Right hindlimb (tissue), 1 donor: ENCODE results near the gene KCNAB2.

Experiments
- DNase-seq: peaks from one replicate; pipeline ENCODE4 v3.0.0-alpha.2; 2018

The KCNAB2 gene

DNA sequence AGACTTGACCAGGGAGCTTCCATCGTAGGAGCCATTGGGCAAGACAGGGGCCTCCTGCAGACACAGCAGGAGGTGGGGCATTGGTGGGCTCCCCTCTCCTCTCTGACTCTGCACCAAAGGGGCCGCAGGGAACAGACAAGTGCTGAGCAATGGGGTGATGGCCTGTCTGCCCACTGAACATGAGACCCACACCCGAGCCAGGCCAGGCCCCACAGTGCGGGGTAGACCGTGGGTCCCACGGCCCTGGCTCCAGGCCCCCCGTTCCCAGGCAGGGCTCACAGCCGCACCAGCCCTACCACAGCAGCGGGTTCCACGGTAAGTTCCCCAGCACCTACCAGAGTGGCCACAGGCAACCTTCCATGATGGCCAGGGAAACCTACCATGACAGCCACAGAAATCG lies 88.5 kb downstream of the KCNAB2 start:
- no peak for DNase-seq

DNA sequence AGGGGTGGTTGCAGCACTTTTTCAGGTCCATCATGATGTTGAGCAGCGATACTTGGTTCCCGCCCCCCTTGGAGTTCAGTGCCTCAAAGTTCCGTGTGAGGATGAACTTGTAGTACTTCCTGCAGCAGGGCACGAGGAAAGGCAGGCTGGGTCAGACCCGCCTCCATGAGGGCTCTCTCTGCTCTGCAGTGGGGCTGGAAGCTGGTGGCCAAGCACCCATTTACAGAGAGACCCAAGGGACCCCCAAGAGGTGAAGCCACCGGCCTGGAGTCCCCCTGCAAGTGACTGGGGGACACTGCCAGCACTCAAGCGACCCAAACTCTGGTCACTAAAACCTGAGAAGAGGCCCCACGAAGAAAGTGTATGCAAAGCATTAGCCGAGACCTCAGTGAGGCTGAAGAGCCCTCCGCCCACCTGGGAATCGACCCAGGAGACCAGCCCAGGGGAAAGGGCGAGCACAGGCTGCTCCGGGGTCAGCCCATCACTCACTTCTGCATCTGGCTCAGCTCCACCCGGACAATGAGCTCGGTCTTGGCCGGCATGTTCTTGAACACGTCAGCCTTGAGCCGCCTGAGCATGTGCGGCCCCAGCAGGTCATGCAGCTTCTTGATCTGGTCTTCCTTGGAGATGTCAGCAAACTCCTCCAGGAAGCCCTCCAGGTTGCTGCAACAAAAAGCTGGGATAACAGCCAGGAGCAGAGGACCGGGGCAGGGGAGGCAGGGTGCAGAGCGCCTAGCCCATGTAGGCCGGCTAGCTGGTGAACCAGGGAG lies 89.2 kb downstream of the KCNAB2 start:
- no peak for DNase-seq

DNA sequence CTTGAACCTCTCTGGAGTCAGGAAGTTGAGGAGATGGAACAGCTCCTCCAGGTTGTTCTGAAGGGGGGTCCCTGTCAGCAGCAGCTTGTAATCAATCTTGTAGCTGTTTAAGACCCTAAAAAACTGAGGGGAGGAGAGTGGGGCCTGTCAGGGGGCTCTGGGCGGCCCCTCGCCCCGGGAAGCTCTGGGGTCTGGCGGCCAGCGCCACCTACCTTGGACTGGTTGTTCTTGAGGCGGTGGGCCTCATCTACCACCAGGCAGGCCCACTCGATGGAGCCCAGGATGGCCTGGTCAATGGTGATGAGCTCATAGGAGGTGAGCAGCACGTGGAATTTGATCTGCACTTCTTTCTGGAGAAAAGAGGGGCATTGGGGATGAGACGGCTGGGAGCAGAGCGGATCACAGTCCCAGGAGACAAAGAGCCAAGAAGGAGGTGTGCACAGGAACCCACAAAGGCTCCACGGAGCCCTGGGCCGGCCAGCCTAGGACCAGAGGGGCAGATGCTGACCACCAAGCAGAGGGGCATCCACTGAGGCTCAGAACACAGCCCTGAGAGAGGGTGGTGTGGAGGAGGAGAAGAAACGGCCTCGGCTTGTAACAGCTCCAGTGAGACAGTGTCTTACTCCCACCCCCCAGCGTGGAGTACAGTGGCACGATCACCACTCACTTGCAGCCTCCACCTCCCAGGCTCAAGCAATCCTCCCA lies 91.0 kb downstream of the KCNAB2 start:
- DNase-seq = no peak

DNA sequence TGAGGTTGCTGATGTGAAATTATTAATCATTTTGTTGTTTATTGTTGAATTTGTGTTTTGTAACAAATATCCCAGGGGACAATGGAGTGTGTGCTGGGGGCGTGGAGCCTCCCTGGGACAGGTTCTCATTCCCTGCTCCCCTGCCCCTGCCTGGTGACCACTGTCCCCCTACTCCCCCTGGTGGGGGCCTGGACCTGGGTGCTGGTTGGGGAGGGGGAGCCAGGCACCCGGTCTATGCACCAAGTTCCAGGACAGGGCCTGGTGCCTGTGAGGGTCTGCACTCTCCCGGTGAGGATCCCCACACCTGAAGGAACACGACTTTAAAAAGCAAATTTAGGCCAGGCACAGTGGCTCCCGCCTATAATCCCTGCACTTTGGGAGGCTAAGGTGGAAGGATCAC lies 92.1 kb downstream of the KCNAB2 start:
- no peak for DNase-seq

DNA sequence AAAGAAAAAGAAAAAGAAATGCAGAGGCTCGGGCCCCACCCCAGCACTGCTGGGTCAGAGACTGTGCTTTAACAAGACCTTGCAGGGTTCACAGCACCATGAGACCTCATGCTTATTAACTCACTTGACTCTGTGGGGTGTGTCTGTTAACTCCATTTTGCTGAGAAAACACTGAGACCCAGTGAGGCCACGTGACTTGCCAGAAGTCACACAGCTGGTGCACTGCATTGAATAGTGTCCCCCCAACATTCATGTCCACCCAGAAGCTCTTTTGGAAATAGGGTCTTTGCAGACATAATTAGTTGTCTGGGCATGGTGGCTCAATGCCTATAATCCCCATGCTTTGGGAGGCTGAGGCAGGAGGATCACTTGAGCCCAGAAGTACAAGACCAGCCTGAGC lies 94.7 kb downstream of the KCNAB2 start:
- DNase-seq = no peak

DNA sequence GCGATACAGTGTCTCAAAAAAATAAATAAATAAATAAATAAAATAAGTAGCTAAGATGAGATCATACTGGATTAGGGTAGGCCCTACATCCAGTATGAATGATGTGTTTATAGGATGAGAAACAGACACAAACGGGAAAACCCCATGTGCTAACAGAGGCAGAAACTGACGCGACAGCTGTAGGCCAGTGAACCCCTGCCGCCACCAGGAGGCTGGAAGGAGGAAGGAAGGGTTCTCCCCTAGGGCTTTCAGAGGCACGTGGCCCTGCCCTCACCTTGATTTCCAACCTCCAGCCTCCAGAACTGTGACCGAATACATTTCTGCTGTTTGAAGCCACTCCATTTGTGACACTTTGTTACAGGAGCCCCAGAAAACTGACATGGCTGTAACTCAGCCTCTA lies 95.9 kb downstream of the KCNAB2 start:
- no peak for DNase-seq

DNA sequence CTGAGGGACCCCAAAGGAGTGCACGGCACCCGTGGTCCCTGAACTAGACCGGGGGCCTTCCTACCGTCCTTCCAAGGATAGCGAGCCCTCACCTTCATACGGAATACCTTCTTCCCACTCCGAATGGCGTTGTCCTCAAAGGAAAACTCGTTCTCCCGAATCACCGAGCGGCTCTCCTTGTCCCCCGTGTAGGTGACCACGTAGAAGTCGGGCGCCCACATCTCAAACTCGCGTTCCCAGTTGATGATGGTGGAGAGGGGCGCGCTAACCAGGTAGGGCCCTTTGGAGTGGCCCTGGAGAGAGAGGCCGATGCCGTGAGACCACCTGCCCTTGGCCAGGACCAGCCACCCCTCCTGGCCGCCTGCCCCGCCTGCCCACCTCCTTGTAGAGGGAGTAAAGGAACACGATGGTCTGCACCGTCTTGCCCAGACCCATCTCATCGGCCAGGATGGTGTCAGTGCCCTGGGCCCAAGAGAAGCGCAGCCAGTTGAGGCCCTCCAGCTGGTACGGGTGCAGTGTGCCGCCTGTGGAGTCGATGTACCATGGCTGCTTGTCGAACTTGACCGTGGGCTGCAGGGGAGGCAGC lies 96.4 kb downstream of the KCNAB2 start:
- no peak for DNase-seq

DNA sequence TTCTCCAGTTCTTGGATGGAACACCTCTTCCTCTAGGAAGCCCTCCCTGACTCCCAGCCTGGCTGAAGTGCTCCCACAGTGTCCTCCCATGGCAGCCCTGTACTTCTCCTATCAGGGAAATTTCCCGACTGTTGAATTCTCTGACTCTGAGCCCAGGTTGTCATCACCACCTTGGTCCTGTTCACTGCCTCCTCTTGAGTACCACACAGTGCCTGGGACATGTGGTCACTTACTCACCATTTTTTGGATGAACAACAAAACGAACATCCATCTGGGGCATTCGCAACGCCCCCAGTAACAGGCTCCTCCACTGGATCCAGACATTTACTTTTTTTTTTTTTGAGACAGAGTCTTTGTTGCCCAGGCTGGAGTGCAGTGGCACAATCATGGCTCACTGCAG lies 97.0 kb downstream of the KCNAB2 start:
- DNase-seq = no peak

DNA sequence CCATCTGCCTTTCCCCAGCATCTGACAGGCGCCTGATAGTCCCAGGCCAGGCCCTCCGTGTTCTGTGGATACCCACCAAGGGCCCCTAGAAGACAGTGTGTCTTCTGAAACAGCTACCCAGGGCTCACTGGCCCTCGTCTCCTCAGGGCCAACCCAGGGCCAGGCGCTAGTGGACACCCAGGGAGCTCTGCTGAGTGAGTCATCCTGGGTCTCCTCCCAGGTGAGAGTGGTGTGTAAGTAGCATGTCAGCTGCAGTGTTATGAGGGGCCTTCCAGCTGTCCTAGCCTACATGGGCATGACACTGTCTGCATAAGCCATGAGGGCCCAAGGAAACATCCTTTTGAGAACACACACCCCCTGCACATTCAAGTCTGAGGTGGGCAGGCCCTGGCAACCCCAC lies 97.7 kb downstream of the KCNAB2 start:
- no peak for DNase-seq

DNA sequence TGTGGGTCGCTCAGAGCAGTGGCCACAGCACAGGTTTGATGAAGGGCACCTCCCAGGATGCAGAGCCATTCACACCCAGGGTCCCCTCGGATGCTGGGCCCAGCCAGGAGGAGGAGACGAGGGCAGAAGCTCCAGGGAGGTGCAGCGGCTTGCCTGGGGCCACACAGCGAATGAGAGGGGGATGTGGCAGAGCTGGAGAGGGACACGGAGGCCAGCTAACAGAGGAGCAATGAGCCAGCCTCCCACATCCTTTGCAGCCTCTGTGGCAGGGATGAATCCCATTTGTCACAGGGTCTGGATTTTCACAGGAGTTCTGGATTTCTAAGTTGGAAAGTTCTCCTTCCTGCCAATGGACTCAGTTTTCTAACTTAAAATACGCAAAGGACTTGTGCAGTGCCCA lies 98.5 kb downstream of the KCNAB2 start:
- DNase-seq = no peak

DNA sequence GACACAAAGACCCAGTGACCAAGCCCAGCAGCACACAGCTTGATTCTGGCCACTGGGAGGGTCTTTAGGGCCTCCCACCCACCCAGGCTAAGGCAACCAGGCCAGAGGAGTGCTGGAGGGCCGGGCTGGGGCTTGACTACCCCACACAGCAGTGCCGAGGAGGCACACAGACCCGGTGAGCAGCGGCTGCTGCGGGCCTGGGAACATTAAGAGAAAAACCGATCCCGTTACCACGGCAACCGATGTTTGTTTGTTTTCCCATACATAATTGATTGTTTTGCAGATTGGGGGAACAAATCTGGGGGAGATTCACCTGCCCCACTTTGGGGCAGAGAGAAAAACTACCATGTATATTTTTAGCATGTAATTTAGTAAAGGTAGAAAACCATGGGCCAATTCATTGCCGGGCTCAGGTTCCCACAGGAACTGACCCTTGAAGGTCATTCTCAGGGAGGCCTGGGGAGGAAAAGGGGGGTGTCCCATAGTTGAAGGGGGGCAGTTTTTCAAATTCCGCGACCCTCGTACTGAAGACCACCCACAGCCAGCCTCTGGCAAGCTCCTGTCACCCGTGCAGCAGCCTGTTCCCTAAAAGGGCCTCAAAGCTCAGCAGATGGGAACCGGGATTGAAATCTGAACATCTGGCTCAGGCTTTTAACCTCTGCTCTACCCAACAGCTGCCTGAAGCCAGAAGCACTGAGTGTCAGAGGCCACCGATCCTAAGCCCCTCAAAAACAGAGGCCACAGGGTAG lies 99.1 kb downstream of the KCNAB2 start:
- DNase-seq = peak; percentile 41

DNA sequence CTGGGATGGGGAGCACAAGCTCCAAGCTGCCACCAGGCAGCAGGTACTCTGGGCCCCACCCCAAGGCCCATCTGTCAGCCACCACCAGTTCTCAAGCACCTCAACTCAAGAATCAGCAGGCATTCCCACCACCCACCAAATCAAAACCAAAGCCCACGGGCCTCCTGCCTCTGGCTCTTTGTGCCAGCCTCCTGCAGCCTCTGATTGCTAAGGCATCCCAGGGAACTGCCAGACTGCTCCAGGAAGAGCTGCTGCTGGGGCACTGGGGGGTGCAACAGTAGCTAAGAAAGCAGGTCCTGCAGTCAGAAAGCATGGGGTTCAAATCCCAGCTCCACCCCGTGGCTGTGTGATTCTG lies 99.7 kb downstream of the KCNAB2 start:
- no peak for DNase-seq

DNA sequence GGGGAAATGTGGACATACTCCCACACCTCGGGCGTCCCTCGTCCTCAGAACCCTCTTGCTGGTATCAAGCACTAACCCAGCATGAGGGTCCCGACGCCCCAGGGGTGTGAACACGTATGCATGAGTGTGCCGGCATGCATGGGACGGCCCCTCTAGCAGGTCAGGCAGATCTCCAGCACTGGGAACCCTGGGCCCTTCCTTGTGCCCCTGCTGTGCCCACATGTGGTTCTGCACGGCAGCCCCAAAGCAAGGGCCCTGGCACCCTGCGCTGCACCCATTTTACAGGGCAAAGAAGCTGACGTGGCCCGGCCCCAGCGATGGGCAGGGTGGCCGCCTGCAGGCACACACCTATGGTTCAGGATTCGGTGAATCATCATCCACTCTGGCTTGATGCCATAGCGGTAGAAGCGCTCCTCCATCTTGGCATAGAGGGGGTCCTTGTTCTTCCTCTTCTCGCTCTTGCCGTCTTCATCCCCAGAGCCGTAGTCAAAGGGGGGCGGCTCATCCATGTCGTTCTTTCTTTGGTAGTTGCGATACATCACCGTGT lies 100.2 kb downstream of the KCNAB2 start:
- no peak for DNase-seq

DNA sequence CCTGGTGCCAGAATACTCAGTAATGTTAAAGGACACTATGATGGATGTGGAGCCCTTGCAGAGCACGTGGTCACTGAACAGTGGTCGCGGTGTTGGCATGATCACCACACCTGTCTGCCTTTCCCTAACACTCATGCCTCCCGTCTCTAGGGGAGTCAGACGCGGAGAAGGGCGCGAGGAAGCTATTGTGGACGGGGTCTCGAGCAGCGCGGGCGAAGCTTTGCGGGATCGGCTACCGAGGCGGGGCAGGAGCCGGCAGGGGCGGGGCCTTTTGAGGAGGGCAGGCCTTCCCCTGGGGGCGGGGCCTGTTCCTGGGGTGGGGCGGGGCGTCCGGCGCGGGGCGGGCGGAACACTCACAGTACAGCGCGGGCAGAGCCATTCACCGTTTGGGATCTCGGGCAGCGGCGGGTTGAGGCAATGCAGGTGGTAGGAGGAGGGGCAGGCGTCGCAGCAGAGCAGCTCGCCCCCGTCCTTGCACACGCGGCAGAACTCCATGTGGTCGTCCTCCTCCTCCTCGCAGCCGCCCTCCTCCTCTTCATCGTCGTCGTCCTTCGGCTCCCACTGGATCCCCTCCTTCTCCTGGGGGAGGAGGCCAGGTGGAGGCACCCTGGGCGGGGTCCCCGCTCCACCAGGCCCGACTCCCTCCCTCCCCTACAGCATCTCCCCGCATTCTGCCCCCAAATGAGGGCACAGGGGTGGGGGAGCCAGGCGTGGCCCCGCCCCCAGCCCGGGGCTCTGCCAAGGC lies 103.0 kb downstream of the KCNAB2 start:
- peak; percentile 49 for DNase-seq

DNA sequence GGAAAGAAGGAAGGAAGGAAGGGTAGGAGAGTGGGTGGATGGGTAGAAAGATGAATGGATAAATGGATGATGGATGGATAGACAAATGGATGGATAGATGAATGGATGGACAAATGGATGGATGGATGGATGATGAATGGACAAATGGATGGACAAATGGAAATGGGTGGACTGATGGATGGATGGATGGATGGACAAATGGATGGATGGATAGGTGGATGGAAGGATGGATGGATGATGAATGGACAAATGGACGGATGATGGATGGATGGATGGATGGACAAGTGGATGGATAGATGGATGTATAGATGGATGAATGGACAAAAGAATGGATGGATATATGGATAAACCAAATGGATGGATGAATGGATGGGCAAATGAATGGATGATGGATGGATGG lies 103.9 kb downstream of the KCNAB2 start:
- DNase-seq = no peak

DNA sequence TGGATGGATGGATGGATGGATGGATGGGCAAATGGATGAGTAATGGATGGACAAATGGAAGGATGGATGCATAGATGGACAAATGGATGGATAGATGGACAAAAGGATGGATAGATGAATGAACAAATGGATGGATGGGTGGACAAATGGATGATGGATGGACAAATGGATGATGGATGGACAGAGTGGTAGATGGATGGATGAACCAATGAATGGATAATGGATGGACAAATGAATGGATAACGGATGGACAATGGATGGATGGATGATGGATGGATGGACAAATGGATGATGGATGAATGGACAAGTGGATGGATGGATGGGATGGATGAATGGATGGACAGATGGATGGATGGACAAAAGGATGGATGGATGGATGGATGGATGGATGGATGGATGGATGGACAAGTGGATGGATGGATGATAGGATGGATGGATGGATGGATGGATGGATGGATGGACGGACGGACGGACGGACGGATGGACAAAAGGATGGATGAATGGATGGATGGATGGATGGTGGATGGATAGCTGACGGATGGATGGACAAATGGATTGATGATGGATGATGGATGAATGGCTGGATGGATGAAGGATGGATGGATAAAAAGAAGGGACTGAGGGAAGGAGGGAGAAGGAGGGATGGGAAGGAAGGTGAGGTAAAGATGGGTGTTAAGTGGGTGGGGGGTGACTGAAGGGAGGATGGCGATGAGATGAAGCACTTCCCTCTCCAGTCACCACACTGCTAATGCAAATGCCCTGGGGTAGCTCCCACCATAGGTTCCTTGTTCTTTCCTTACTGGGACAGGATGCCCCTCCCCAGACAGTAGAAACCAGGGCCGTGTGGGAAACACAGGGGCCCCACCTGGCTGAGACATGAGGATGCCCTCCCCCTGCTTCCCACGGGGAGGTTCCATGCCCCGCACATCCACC lies 104.6 kb downstream of the KCNAB2 start:
- no peak for DNase-seq
